Gastrocnemius medialis (tissue), 4 donors: ENCODE measurements around the gene NGFR.

ENCODE experiments used
- POLR2A ChIP-seq, 2 donors: fragments of 450-650 bp; IDR thresholded peaks; one replicate each; pipeline ENCODE4 v1.6.1; 2017; ENCODE audit warnings: antibody characterized with exemption in 2 of 2, mild to moderate bottlenecking in 2 of 2, moderate library complexity in 2 of 2
- TF ChIP-seq, protein P1 (sequence below), 5 experiments: fragments of 450-650 bp in 3 of 5; fragments of 200-600 bp in 2 of 5; sonication (generic) in 2 of 5; IDR thresholded peaks in 4 of 5; conservative IDR thresholded peaks in 1 of 5; 1 replicate in 4 of 5; 2 replicates in 1 of 5; pipeline ENCODE4 v1.5.1; 2016 to 2019; ENCODE audit warnings: antibody characterized with exemption in 5 of 5, mild to moderate bottlenecking in 3 of 5, moderate library complexity in 3 of 5

DNA sequence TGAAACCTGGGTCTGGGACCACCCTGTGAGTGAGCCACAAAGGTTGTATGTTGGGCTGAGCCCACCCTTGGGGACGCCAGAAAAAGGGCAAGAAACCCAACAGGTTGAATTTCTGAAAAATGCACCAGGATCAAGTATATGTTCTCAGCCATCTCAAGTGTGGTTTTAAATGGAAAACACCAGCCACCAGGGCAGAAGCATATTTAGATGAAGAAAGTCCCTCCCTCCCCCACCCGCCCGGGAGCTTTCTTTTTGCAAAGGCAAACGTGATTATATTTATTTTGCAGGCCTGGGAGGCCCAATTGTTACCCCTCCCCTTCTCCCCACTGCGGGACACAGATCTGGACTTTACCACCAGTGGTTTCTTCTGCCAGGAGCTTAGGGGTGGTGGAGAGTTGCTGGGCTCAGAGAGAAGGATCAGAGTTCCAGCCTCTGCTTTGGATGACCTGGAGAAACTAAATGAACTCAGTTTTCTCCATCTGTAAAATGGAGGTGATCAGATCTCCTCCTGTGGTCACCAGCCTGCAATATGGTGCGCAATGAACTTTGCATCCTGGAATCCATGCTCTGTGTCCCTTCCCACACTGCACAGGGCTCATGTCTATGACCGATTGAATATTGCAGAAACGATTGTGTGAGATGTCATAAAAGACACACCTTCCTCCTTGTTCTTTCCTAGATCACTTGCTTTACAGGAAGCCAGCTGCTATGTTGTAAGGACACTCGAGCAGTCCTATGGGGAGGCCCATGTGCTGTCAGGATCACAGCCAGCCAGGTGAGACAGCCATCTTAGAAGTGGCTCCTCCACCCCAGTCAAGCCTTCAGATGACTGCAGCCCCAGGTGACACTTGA, 21.0 kb upstream of the NGFR start:
- TF ChIP-seq, protein P1, sequence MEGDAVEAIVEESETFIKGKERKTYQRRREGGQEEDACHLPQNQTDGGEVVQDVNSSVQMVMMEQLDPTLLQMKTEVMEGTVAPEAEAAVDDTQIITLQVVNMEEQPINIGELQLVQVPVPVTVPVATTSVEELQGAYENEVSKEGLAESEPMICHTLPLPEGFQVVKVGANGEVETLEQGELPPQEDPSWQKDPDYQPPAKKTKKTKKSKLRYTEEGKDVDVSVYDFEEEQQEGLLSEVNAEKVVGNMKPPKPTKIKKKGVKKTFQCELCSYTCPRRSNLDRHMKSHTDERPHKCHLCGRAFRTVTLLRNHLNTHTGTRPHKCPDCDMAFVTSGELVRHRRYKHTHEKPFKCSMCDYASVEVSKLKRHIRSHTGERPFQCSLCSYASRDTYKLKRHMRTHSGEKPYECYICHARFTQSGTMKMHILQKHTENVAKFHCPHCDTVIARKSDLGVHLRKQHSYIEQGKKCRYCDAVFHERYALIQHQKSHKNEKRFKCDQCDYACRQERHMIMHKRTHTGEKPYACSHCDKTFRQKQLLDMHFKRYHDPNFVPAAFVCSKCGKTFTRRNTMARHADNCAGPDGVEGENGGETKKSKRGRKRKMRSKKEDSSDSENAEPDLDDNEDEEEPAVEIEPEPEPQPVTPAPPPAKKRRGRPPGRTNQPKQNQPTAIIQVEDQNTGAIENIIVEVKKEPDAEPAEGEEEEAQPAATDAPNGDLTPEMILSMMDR (IDR thresholded peaks at IDR 0.05 in 4 of 5, conservative IDR thresholded peaks at IDR 0.05 in 1 of 5) = no peak
- TF ChIP-seq POLR2A (IDR thresholded peaks at IDR 0.05) = no peak
